Cardiac muscle cell (in vitro differentiated cells and primary cell): ENCODE measurements around the gene NALF2. TPM values are rescaled to one million over a fixed set of nuclear protein-coding genes. Genes with fewer than 3 reads are reported as not detected.

Source experiments
- DNase-seq, 2 donors: peaks; one replicate each; pipeline versions ENCODE4 v3.0.0 to v3.0.0-alpha.2; 2010 to 2017; ENCODE audit warnings: low read depth in 1 of 2, low spot score in 1 of 2
- H3K27ac ChIP-seq: fragments of 200-600 bp; sonication (generic); 2 replicates; pipeline ENCODE4 v1.5.1; 2016
- H3K27me3 ChIP-seq: fragments of 200-600 bp; sonication (generic); 2 replicates; pipeline ENCODE4 v1.6.0; 2016; ENCODE audit warnings: control low read depth
- H3K36me3 ChIP-seq: fragments of 200-600 bp; sonication (generic); 2 replicates; pipeline ENCODE4 v1.5.1; 2016; ENCODE audit warnings: control low read depth
- H3K4me1 ChIP-seq: fragments of 200-600 bp; sonication (generic); 2 replicates; pipeline ENCODE4 v1.8.1; 2017; ENCODE audit warnings: low read depth, mild to moderate bottlenecking, mixed run types
- H3K4me3 ChIP-seq: fragments of 200-600 bp; sonication (generic); 2 replicates; pipeline ENCODE4 v1.5.1; 2016; ENCODE audit warnings: mild to moderate bottlenecking
- H3K9me3 ChIP-seq: fragments of 200-600 bp; sonication (generic); 2 replicates; pipeline ENCODE4 v1.5.1; 2017; ENCODE audit warnings: low read depth, mild to moderate bottlenecking, control low read depth
- CTCF ChIP-seq: IDR thresholded peaks from 2 replicates; pipeline ENCODE4 v1.5.1; 2012; ENCODE audit warnings: low read depth, mild to moderate bottlenecking, low read length
- polyA plus RNA-seq: library from polyadenylated mRNA; unstranded; fragments of >200 nt; fragmentation: Nextera tagmentation; extraction: Ambion mirVana; gene quantifications from 2 replicates; pipeline ENCODE4 v1.2.1, GENCODE V29; 2016
- total RNA-seq: library from RNA; depleted of rRNA; stranded (reverse); fragments of >200 nt; gene quantifications from 2 replicates; pipeline ENCODE4 v1.2.3, GENCODE V29; 2016

Gene NALF2
- total and polyA plus RNA-seq, 2 experiments from 2014 or later, result 0.30 to 0.33 TPM

- DNase-seq, result peak in 1 of 2 donors; percentile 41
- peaks cover 7% of the 10 kb centered on the region for H3K4me1 ChIP-seq
- no peaks in the 10 kb centered on the region for H3K27me3 ChIP-seq
- no peak overlapping the region for H3K4me3 ChIP-seq
- no peaks in the 10 kb centered on the region for H3K36me3 ChIP-seq
- H3K27ac ChIP-seq, result no peak overlapping the region
- TF ChIP-seq CTCF, result no peak
- no peaks in the 10 kb centered on the region for H3K9me3 ChIP-seq
Observed at GRCh38 chrX:69552512-69552911, 48.4 kb downstream of the NALF2 start.

Other genes starting within 250 kb of the NALF2 start
- 2.1 and 2.7 TPM in 2 replicates for gene EDA, start 111.8 kb downstream of the NALF2 start, total RNA-seq
- 0.52 and 0.56 TPM in 2 replicates for gene EDA, start 111.8 kb downstream of the NALF2 start, polyA plus RNA-seq